H1 (cell line): ENCODE data around the gene CYBA. TPM values are rescaled to one million over a fixed set of nuclear protein-coding genes. Genes with fewer than 3 reads are reported as not detected.

ENCODE experiments used
- ASH2L ChIP-seq: fragments of 200-600, 300-600 bp; sonication (generic); IDR thresholded peaks from one replicate; pipeline ENCODE4 v1.7.1; 2017; ENCODE audit warnings: low read length
- BCL11A ChIP-seq, 2 experiments: IDR thresholded peaks; one replicate each; pipeline ENCODE4 v1.6.1; 2011; ENCODE audit warnings: low read depth in 2 of 2, low read length in 2 of 2, mild to moderate bottlenecking in 2 of 2
- CHD2 ChIP-seq: IDR thresholded peaks from 2 replicates; pipeline ENCODE4 v1.6.1; 2012; ENCODE audit warnings: low read length, improper control_type of control experiment
- CTBP2 ChIP-seq: IDR thresholded peaks from 2 replicates; pipeline ENCODE4 v1.7.0; 2011; ENCODE audit warnings: borderline replicate concordance, mild to moderate bottlenecking, moderate library complexity, mixed read lengths, low read length; ENCODE audit not compliant: insufficient read depth, insufficient read length
- EGR1 ChIP-seq: IDR thresholded peaks from 2 replicates; pipeline ENCODE4 v1.6.1; 2011; ENCODE audit warnings: low read depth, low read length, borderline replicate concordance
- GABPA ChIP-seq: IDR thresholded peaks from 2 replicates; pipeline ENCODE4 v1.6.1; 2011; ENCODE audit warnings: mild to moderate bottlenecking, low read length, moderate library complexity, borderline replicate concordance; ENCODE audit not compliant: insufficient read depth
- MAX ChIP-seq: IDR thresholded peaks from 2 replicates; pipeline ENCODE4 v1.6.1; 2012; ENCODE audit warnings: inconsistent platforms
- NRF1 ChIP-seq: IDR thresholded peaks from 2 replicates; pipeline ENCODE4 v1.6.1; 2011; ENCODE audit warnings: mild to moderate bottlenecking, low read depth, low read length, improper control_type of control experiment
- POLR2A ChIP-seq, 2 experiments: IDR thresholded peaks; 1 replicate in 1 of 2; 2 replicates in 1 of 2; pipeline ENCODE4 v1.6.1; 2011; ENCODE audit warnings: low read depth in 2 of 2, low read length in 2 of 2, mild to moderate bottlenecking in 2 of 2; ENCODE audit errors: control extremely low read depth in 1 of 2
- SIN3A ChIP-seq, 2 experiments: IDR thresholded peaks in 1 of 2; conservative IDR thresholded peaks in 1 of 2; 2 replicates each; pipeline ENCODE4 v1.6.1; 2011 to 2012; ENCODE audit warnings: low read length in 2 of 2, improper control_type of control experiment in 1 of 2, low read depth in 1 of 2, mild to moderate bottlenecking in 1 of 2
- SP1 ChIP-seq: IDR thresholded peaks from 2 replicates; pipeline ENCODE4 v1.6.1; 2011; ENCODE audit warnings: low read depth, low read length
- SP2 ChIP-seq: IDR thresholded peaks from 2 replicates; pipeline ENCODE4 v1.6.1; 2012; ENCODE audit warnings: mild to moderate bottlenecking, low read length, inconsistent platforms
- SP4 ChIP-seq: IDR thresholded peaks from 2 replicates; pipeline ENCODE4 v1.6.1; 2012; ENCODE audit warnings: low read length, inconsistent platforms
- TAF7 ChIP-seq: optimal IDR thresholded peaks from 2 replicates; pipeline ENCODE3; 2011; ENCODE audit warnings: low read depth, mild to moderate bottlenecking, inconsistent platforms, low read length, moderate library complexity, borderline replicate concordance
- TBP ChIP-seq: IDR thresholded peaks from 2 replicates; pipeline ENCODE4 v1.6.1; 2011; ENCODE audit warnings: low read depth, low read length, improper control_type of control experiment
- USF2 ChIP-seq: IDR thresholded peaks from 2 replicates; pipeline ENCODE4 v1.6.1; 2011; ENCODE audit warnings: low read length, improper control_type of control experiment
- polyA plus RNA-seq, 7 experiments: library from polyadenylated mRNA; depleted of rRNA in 3 of 7; stranded (reverse) in 5 of 7; unstranded in 2 of 7; fragments of >200 nt in 5 of 7; fragments of 200-250 nt in 2 of 7; gene quantifications; 1 replicate in 5 of 7; 2 replicates in 1 of 7; 4 replicates in 1 of 7; pipeline versions ENCODE4 v1.2.1 to v1.2.3, GENCODE V29; 2011 to 2013; ENCODE audit warnings: missing spikeins in 2 of 7, mixed read lengths in 2 of 7
- total RNA-seq: library from RNA; stranded (reverse); fragmentation: NEBNext Ultra II Directional; extraction: Animal tissue kit (Norgen Biotek cat#: 25700); gene quantifications from 2 replicates; pipeline ENCODE4 v1.2.1, GENCODE V29; 2021

CYBA gene
- total and polyA plus RNA-seq, 2 of the 8 experiments (the other 6 are each of a cell fraction or from before 2014, with no cell fraction given), result 136 to 254 TPM

GRCh38 chr16:88662843-88663606 is 12.2 kb upstream of the CYBA start, which contains the start of gene MVD (continued):
- TF ChIP-seq GABPA (no peak; the same call in 1 of the 2 replicates), CHD2 (peak; percentile 69), EGR1 (no peak), SP4 (0 out of 2 replicates have a peak, but pooled peaks have one; percentile 62), CTBP2 (no peak), BCL11A (IDR thresholded peaks at IDR 0.05; ENCODE audit: low read depth in 2 of 2, low read length in 2 of 2) (no peak), SIN3A (conservative IDR thresholded peaks at IDR 0.05 in 1 of 2, IDR thresholded peaks at IDR 0.05 in 1 of 2; ENCODE audit: low read depth in 1 of 2, low read length in 2 of 2) (peak in 1 of 2 experiments; percentile 44; a peak in 2 of 4 replicates), MAX (peak; percentile 82), TAF7 (peak; percentile 80), ASH2L (peak; percentile 94), NRF1 (peak; percentile 64), SP1 (peak; percentile 93; the same call in 1 of the 2 replicates), TBP (peak; percentile 88), USF2 (no peak), SP2 (no peak), POLR2A (IDR thresholded peaks at IDR 0.05; ENCODE audit: control extremely low read depth in 1 of 2, low read depth in 2 of 2, low read length in 2 of 2) (peak in 1 of 2 experiments; percentile 62; a peak in 1 of 3 replicates)
- TF ChIP-seq, all 59 proteins: peak for 17
